Stimulated activated CD4-positive, alpha-beta T cell treated with anti-CD3 and anti-CD28 coated beads, Interleukin-15, amount 100 ng/mL, for 1 hour (primary cell): ENCODE measurements around the gene LRP3.

Experiments
- DNase-seq, 2 donors: peaks; one replicate each; pipeline ENCODE4 v3.0.0-alpha.2; 2020; ENCODE audit warnings: low read depth in 1 of 2, low spot score in 1 of 2

LRP3 gene

DNA sequence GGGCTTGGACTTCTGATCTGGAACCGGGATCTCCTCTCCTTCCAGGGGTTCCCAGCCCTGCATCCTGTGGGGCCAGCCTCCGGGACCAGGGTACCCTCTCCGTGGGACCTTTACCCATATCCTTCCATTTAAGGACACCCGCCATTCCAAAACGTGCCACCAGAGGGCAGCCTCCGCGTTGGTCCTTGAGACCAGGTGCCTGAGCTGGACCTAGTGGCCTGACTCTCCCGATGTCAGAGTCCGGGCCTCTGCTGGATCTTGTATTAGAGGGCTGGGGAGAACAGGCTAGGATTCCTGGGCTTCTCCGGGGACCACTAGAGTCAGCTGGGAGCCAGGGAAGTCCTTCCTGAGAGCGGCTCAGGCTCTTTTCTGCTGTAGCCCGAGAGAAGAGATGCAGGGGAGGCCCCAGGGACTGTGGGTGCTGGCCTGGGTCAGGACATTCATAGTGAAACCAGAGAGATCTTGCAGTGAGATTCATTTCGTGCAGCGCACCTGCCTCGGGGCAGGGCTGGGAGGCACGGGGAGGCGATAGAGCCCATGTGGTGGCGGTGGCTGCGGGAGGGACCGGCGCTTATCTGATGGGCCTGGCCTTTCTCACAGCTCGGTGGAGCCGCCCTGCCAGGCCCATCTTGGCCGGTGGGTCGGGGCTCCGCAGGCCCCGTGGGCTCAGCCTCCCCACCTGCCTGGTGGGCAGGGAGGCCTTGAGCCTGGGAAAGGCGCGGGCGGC, 41.3 kb downstream of the LRP3 start:
- peak; percentile 56 to 74 for DNase-seq

DNA sequence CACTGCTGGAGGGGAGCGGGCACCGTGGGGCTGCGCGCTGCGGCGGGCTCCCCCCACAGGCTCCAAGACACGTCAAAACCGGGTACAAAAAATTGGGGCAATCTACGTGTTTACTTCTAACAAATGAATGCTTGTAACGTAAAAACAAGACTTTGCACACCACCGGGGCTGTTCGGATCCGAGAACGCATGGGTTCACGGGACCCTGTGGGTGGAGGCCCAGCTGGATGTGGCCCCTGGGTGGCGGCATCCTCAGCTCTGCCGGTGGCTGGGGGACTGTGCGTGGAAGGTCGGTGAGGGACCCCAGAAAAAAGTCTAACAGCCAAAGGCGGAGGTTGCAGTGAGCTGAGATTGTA, 41.8 kb downstream of the LRP3 start:
- DNase-seq: no peak

DNA sequence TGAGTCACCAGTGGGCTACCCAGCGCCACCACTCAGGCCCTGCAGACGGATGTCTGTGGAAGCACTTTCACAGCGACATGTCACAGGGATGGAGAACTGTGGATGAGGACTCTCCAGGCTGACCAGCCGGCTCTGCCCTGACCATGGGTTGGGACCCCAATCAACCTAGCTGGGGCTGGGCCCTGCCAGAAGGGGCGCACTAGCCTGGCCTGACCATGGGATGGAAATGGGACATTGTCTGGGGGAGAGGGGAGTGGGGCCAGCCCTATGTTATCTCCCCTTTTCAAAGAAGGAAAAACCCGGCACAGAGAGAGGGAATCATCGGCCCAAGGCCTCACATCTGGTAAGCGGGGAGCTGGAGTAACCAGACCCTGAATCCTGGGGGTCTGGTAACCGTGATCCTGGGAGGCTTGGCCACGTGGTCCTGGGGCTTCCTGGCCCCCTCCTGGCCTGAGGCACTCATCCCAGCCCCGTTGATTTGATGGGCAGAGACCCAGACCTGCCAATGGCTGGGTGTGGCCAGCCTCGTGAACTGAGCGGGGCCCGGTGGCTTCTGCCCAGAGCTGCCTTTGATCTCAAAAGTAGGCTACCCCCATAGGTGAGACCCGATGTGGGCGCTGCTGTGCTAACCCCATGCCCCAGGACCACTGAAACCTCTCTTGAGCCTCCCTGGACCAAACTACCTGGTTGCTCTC, 42.7 kb downstream of the LRP3 start:
- no peak for DNase-seq

DNA sequence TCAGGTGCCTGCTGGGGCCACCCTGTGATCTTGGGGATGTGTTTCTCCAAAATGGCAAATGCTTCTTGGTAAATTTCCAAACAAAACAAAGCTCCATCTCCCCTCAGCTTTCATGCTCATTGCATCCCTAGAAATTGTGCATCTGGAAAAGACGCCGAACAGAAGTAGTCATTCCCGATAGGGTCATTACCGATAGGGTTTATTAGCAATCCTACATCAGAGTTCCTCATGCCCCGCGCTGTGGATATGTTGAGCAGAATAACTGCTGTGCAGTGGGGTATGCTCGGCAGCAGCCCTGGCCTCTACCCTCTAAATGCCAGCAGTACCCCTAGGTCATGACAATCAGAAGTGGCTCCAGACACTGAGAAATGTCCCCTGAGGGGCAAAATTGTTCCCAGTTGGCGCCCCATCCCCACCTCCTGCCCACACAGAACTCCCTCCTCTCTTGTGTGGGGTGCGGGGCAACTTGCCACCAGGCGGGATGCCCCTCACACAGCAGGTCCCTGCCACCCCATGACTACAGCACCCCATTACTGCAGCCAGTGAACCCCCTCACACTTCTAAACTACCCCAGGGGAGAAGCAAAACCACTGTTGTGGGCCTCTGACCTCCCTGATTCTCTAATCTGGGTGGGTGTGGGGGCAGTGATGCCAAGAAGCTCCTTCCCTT, 44.5 kb downstream of the LRP3 start:
- no peak for DNase-seq

DNA sequence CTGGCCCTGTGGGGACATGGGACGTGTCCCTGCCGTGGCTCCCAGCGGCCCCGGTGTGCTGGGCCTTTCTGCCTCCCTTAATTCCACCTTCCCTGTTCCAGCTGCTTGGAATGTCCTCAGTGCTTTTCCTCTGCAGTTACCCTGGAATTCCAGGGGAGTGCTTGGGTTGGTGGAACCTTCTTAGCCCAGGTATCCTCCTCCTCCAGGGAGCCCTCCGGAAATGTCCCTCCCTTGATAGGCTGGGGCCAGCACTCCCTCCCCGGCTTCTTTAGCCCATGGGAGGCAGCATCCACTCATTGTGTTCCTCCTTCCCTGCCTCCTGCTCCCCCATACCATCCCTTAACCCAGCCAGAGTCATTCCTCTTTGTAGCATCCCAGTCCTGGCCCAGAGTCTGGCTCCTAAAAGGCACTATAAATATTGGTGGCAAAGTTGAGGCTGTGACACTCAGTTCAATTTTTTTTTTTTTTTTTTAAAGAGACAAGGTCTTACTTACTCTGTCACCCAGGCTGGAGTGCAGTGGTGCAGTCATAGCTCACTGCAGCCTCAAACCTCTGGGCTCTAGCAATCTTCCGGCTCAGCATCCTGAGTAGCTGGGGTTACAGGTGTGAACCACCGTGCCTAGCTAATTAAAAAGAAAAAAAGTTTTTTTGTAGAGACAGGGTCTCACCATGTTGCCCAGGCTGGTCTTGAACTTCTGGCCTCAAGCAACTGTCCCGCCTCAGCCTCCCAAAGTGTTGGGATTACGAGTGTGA, 45.3 kb downstream of the LRP3 start:
- DNase-seq: no peak

DNA sequence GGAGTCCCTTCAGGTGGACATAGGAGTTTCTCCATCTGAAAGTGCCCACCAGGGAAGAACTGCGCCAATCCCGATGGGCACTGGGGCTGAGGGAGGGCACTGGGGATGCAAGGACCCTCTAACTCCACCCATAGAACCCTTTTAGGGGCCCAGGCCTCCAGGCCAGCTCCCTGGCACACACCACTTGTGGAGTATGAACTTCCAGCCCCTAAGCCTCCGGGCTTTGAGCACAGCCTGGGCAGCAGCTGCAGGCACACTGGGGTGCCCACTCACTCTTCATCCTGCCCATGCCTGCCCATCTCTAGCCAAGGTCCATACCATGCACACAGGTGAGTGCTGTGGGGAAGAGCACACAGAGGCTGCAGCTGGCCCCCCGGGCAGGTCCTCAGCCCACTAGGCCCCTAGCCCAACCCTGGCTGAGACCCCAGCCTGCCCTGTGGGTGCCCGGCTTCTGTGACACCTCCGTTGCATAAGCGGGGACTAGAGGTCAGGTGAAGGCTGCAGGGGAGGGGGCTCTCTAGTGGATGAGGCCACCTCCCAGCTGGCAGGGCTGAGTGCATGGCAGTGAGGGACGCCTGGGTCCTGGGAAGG, 46.1 kb downstream of the LRP3 start:
- DNase-seq: no peak

DNA sequence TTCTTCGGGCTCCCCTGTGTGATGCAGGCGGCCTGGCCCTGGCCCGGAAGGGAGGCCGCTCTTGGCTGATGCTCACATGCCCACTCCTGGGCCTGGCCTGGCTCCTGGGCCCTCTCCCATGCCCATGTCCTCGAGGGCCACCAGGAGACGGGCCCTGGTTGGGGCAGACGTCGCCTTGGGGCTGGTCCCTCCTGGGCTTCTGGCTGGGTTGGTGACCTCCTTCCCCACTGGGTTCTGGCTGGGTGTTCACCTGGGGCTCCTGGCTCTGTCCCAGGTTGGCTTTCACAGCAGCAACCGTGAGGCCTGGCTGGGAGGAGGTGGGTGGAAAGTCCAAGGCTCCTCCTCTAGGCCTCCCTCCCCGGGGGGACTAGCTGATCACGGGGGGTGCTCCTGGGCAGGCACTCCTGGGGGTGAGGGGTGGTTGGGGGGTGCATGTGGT, 47.0 kb downstream of the LRP3 start:
- DNase-seq: no peak

DNA sequence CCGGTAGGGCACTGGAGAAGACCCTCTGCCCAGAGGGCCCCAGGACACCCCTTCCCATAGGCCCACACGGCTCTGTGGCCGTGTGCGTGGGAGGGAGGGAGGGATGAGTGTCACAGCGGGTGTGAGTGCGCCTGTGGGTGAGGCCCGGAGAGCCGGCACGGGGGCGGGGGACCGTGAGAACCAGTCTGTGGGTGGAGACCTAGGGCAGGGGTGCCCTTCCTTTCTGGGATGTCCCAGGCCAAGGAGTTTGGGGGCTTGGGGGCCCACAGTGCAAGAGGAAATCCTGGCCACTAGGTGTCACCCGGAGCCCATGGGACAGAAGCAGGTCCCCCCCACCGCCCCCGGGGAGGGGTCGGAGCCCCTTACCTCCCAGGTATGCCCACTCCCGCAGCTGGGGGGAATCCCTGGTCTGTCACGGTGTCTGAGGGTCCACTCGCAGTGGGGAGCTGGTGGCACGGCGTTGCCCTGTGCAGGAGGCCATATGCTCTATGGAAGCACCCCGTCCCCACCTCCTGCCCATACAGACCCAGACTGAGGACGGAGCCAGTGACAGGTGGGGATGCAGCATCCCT, 47.5 kb downstream of the LRP3 start:
- DNase-seq: no peak

DNA sequence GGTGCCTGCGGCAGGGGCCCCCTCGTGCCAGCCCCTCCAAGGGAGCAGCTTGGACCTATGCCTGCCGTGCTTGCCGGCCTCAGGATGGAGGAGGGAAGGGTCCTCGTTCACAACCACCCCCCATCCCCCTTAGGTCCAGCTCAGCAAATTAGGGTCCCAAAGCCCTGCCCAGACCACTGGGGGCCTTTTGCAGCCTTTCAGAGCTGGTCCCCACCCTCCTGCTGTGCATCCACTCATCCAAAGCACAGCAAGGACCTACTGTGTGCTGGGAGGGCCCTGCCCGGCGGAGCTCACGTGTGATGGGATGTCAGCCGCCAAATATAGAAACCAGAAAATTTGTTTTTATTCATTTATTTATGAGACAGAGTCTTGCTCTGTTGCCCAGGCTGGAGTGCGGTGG, 48.0 kb downstream of the LRP3 start:
- no peak for DNase-seq

DNA sequence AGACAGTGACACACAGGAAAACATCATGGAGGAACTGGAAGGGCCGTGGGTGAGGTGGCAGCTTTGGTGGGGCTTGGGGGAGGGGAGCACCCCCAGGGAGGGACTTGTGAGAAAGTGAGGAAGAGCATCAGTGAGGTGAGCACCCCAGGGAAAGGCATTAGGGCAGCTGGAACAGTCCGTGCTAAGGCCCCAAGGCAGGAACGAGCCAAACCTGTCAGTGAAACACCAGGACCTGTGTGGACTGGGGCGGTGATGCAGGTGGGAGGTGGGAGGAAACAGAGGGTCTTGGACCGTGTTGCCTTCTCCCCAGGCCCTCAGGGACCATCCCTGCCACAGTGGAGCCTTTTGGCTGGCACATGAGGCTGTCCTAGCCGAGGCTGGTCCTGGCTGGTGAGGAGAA, 48.8 kb downstream of the LRP3 start:
- no peak for DNase-seq

DNA sequence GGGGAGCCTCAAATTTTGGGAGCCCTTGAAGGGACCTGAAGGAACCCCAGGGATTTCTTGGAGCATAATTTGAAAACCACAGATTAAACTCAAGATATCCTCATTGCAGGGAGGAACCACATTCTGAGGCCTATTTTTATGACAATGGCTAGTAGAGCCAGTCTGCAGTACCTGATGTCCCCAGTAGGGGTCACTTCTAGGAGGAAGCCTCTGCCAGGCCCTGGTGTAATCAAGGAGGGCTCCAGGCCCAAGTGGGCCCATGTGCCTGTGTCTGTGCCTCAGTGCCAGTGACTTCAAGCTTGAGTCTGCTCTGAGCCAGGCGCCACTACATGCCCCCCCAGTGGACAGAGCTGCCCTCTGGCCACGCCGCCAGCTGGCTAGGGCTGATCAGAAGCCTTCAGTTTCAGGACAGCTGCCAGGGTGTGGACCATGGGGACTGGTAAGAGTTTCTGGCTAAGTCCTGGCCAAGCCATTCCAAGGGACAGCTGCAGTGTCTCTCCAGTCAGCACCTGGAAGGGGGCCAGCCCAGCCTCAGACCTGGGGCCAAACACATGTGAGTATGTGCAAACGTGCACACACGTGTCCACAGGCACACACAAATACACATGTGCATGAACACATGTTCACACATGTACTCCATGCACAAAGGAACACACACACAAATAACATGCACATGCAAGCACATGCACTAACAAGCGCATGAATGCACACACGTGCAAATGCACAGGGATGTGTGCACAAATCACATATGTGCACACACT, 52.0 kb downstream of the LRP3 start:
- no peak for DNase-seq

DNA sequence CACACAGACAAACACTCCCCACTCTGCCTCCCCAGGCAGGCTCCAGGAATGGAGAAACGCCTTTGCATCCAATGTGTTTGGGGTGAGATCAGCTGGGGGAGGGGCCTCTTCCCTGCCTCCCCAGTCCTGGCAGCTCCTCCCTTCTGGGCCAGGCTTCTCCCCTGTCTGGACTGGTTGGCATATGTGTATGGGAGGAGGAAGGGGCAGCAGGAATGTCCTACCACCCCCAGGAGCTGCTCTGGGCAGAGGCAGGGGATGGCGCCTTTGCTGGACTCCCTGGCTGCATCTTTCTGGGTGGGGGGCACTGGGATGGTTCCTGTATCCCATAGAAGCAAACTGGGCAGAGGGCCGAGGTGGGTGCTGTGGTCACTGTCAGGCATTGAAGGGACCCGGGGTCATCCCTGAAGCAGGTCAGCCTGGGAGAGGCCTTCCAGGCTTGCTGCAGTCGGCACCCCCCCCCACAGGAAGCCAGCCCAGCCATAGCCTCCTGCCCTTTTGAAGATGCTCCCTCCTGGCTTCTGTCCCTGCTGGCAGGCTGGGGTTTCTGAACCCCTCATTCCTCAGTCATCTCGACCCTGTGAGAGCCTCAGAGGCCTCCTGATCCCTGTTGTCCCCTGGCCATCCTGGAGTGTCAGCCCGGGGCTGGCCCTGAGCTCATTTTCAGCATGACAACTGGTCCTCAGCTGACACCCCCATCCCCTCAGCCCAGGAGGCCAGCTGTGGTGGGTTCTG, 52.7 kb downstream of the LRP3 start:
- no peak for DNase-seq

DNA sequence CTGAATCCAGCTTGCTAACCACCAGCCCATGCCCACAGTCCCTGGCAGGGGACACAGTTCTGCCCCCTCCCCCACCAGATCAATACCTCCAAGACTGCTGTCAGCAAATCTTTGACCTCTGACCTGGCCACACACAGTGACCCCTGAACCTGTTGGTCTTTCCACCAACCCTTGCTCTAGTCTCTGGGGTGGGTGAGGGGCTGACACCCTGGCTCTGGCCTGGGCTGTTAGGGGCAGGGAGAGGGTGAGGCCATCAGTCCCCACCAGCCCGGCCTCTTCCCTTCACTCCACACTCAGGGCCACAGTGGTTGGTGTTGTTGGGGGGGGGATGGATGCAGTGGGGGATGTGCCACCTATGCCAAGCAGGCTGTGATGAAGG, 53.3 kb downstream of the LRP3 start:
- no peak for DNase-seq

DNA sequence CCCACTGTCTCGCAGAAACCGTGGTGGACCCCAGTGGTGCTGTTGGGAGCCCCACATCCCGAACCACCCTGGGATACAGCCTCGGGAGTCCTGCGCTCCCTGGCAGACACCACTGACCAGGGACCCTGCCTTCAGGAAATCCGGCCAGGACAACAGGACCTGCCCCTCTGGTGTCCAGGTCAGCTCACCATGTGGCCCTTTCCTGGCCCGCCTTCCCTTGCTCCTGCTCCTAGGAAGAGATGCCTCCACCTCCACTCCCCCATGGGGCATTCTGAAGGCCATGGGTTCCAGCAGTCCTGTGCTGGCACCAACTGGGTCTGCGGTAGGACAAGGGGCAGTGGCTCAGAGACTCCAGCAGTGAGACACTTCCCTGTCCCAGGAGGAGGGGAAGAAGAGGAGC, 54.0 kb downstream of the LRP3 start:
- DNase-seq: no peak

DNA sequence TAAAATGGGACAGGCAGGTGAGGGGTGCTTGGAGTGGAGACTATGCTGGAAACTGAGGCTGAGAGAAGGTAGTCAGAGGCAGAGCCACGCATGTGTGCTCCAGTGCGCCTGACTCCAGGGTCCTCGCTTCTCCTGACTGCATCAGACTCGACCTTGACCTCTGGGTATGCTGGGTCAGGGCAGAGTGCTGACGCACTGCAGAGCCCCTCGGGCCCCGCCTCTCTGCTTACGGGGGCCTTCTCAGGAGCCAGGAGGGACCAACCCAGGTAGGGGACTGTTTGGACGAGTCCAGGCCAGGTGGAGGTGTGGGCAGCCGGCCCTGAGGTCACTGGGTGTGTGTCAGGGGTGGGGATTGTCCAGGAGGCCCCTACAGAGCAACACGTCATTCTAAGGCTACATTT, 54.4 kb downstream of the LRP3 start:
- no peak for DNase-seq

DNA sequence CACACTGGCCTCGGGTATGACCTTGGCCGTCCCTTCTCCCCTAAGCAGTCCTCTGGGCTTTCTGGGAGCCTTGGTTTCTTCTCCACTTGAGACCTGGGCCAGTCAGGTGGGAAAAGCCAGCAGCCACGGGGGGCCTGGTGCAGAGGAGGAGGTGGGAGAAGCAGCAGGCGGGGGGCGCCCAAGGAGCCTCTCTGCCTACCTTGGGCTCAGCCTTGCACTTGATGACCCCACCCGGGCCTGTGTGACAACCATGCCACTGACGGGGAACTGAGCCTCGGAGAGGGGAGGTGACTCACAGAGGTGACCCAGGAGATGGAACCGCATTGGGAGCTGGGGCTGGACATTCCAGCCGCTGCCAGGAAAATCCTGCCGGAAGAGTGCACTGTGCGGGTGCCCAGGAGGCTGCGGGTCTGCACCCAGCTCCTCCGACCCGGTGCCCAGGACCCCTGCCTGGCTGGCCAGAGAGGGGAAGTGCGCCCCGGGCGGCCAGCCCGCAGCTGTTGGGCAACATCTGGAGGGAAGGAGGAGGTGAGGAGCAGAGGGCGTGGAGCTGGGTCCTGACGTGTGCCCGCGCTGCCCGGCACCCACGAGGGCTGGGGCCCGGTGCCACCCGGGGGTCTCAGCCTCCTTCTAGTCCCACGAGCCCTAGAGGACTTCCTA, 55.0 kb downstream of the LRP3 start:
- no peak for DNase-seq

DNA sequence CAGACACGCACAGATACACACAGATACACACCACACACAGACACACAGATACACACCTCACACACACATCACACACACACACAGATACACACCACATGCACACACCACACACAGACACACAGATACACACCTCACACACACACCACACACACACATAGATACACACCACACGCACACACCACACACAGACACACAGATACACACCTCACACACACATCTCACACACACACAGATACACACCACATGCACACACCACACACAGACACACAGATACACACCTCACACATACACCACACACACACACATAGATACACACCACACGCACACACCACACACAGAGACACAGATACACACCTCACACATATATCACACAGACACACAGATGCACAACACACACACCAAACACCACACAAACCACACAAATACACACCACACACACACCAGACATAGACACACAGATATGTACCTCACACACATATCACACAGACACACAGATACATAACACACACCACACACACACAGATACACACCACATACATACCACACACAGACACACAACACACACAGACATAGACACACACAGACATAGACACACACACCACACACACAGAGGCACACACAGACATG, 55.7 kb downstream of the LRP3 start:
- no peak for DNase-seq

DNA sequence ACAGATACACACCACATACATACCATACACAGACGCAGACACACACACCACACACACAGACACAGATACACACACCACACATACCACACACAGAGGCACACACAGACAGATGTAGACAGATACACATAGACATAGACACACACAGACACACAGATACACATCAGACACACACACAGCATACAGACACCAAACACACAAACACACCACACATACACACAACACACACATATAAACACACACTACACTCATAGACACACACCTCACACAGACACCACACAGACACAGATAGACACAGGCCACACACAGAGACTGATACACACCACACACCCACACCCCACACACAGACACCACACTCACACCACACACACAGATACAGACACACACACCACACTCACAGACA, 56.4 kb downstream of the LRP3 start:
- no peak for DNase-seq

DNA sequence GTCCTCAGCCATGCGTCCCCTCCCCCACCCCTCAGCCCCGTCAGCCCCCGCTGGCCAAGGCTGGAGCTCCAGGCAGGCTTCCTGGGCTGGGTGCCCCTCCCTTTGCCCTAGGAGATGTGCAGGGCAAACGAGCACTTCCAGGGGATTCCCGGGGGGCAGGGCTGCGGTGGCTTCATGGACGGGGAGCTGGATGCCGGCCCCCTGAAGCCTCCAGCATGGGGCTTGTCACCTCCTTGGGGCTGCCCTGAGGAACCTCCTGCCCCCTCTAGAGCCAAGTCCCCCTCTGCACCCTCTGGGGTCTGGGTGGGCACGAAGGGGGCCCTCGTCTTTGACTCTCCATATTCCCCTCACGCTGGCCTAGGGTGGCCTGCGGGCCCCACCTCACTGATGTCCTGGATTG, 56.9 kb downstream of the LRP3 start:
- no peak for DNase-seq
